ENCODE data around the gene CFAP65.

The CFAP65 gene

GRCh38 chr2:218993345-218994315, 47.7 kb downstream of the CFAP65 start, which contains the start of gene CRYBA2:
Gene CRYBA2, minus strand, starts transcription at chr2:218993422. Its CDS starts 246 bp downstream, at chr2:218993176.
- H3K4me3 ChIP-seq, result peak within 1 kb of the TSS in 4 of 10 experiments; percentile 4 to 40 (median 24); a peak in 6 of 20 replicates
- H3K27ac ChIP-seq, result no peak within 1 kb of the TSS
- H3K27me3 ChIP-seq, result peaks cover 100% of the 10 kb centered on the region in 11 experiments
- peak within 1 kb of the TSS in 6 of 11 experiments; percentile 6 to 73 (median 41); a peak in 8 of 22 replicates for H3K4me2 ChIP-seq
- peaks cover 0 to 11% (median 0%) of the 10 kb centered on the region in 10 experiments; a peak in 2 of 20 replicates for H3K4me1 ChIP-seq
- peaks cover 0 to 86% (median 22%) of the 10 kb centered on the region in 11 experiments; a peak in 15 of 22 replicates for H4K20me1 ChIP-seq
- H3K9ac ChIP-seq, result no peak within 1 kb of the TSS
- no peaks in the 10 kb centered on the region for H3K9me3 ChIP-seq (replicated peaks in 1 of 11)
- no peaks in the 10 kb centered on the region for H3K36me3 ChIP-seq
- no peak for TF ChIP-seq Cebpa-rat (IDR thresholded peaks at IDR 0.05)

GRCh38 chr2:218992703-218993344, 48.5 kb downstream of the CFAP65 start:
- H3K36me3 ChIP-seq, result no peaks in the 10 kb centered on the region
- H3K4me2 ChIP-seq, result peak overlapping the region in 5 of 11 experiments; percentile 15 to 73 (median 55); a peak in 7 of 22 replicates
- peaks cover 100% of the 10 kb centered on the region in 11 experiments for H3K27me3 ChIP-seq
- peak overlapping the region in 2 of 10 experiments; percentile 31 to 40; a peak in 3 of 20 replicates for H3K4me3 ChIP-seq
- peaks cover 0 to 86% (median 22%) of the 10 kb centered on the region in 11 experiments; a peak in 15 of 22 replicates for H4K20me1 ChIP-seq
- H3K4me1 ChIP-seq, result peaks cover 0 to 11% (median 0%) of the 10 kb centered on the region in 10 experiments; a peak in 2 of 20 replicates
- no peak overlapping the region for H3K27ac ChIP-seq
- no peak for TF ChIP-seq Cebpa-rat (IDR thresholded peaks at IDR 0.05)
- no peak overlapping the region for H3K9ac ChIP-seq
- H3K9me3 ChIP-seq (replicated peaks in 1 of 11), result no peaks in the 10 kb centered on the region

GRCh38 chr2:218992196-218992595, 49.1 kb downstream of the CFAP65 start:
- Histone ChIP-seq H3K4me2 (no peak overlapping the region), H4K20me1 (peaks cover 0 to 85% (median 23%) of the 10 kb centered on the region in 11 experiments; a peak in 15 of 22 replicates), H3K4me3 (no peak overlapping the region), H3K4me1 (peaks cover 0 to 11% (median 0%) of the 10 kb centered on the region in 10 experiments; a peak in 2 of 20 replicates), H3K36me3 (no peaks in the 10 kb centered on the region), H3K9me3 (replicated peaks in 1 of 11) (no peaks in the 10 kb centered on the region), H3K9ac (no peak overlapping the region), H3K27ac (no peak overlapping the region), H3K27me3 (peaks cover 100% of the 10 kb centered on the region in 11 experiments)
- no peak for TF ChIP-seq Cebpa-rat (IDR thresholded peaks at IDR 0.05)

GRCh38 chr2:218991674-218992168, 49.6 kb downstream of the CFAP65 start:
- no peak for TF ChIP-seq Cebpa-rat (IDR thresholded peaks at IDR 0.05)
- no peak overlapping the region for H3K4me2 ChIP-seq
- H3K4me3 ChIP-seq, result no peak overlapping the region
- H3K9me3 ChIP-seq (replicated peaks in 1 of 11), result no peaks in the 10 kb centered on the region
- H3K9ac ChIP-seq, result no peak overlapping the region
- H3K27ac ChIP-seq, result no peak overlapping the region
- H3K27me3 ChIP-seq, result peaks cover 100% of the 10 kb centered on the region in 11 experiments
- peaks cover 0 to 11% (median 0%) of the 10 kb centered on the region in 10 experiments; a peak in 2 of 20 replicates for H3K4me1 ChIP-seq
- peaks cover 0 to 87% (median 28%) of the 10 kb centered on the region in 11 experiments; a peak in 15 of 22 replicates for H4K20me1 ChIP-seq
- no peaks in the 10 kb centered on the region for H3K36me3 ChIP-seq

- no peak overlapping the region for H3K4me2 ChIP-seq
- peaks cover 100% of the 10 kb centered on the region in 11 experiments for H3K27me3 ChIP-seq
- no peaks in the 10 kb centered on the region for H3K9me3 ChIP-seq (replicated peaks in 1 of 11)
- peaks cover 0 to 11% (median 0%) of the 10 kb centered on the region in 10 experiments; a peak in 2 of 20 replicates for H3K4me1 ChIP-seq
- no peak for TF ChIP-seq Cebpa-rat (IDR thresholded peaks at IDR 0.05)
- H4K20me1 ChIP-seq, result peaks cover 0 to 95% (median 39%) of the 10 kb centered on the region in 11 experiments; a peak in 15 of 22 replicates
- H3K36me3 ChIP-seq, result no peaks in the 10 kb centered on the region
- no peak overlapping the region for H3K27ac ChIP-seq
- no peak overlapping the region for H3K4me3 ChIP-seq
- H3K9ac ChIP-seq, result no peak overlapping the region
Measured at GRCh38 chr2:218990612-218991011, 50.7 kb downstream of the CFAP65 start.

- no peaks in the 10 kb centered on the region for H3K36me3 ChIP-seq
- H3K27me3 ChIP-seq, result peaks cover 100% of the 10 kb centered on the region in 11 experiments
- H3K9me3 ChIP-seq (replicated peaks in 1 of 11), result no peaks in the 10 kb centered on the region
- no peak overlapping the region for H3K9ac ChIP-seq
- peaks cover 0 to 11% (median 0%) of the 10 kb centered on the region in 10 experiments; a peak in 2 of 20 replicates for H3K4me1 ChIP-seq
- H4K20me1 ChIP-seq, result peaks cover 0 to 93% (median 39%) of the 10 kb centered on the region in 11 experiments; a peak in 15 of 22 replicates
- no peak overlapping the region for H3K4me3 ChIP-seq
- no peak overlapping the region for H3K27ac ChIP-seq
- TF ChIP-seq Cebpa-rat (IDR thresholded peaks at IDR 0.05), result no peak
- H3K4me2 ChIP-seq, result no peak overlapping the region
Measured at GRCh38 chr2:218990052-218990451, 51.3 kb downstream of the CFAP65 start.

- Histone ChIP-seq H3K9me3 (replicated peaks in 1 of 11) (no peaks in the 10 kb centered on the region), H3K4me1 (peaks cover 8 to 18% (median 10%) of the 10 kb centered on the region in 10 experiments; a peak in 16 of 20 replicates), H3K27ac (no peak overlapping the region), H3K27me3 (peaks cover 99 to 100% (median 100%) of the 10 kb centered on the region in 11 experiments), H4K20me1 (peaks cover 0 to 96% (median 43%) of the 10 kb centered on the region in 11 experiments; a peak in 16 of 22 replicates), H3K36me3 (no peaks in the 10 kb centered on the region), H3K4me3 (no peak overlapping the region), H3K4me2 (no peak overlapping the region), H3K9ac (no peak overlapping the region)
- TF ChIP-seq Cebpa-rat (IDR thresholded peaks at IDR 0.05), result no peak
Measured at GRCh38 chr2:218988650-218989049, 52.7 kb downstream of the CFAP65 start.

- Histone ChIP-seq H3K4me1 (peaks cover 8 to 13% (median 10%) of the 10 kb centered on the region in 10 experiments; a peak in 16 of 20 replicates), H3K9ac (no peak overlapping the region), H3K4me3 (no peak overlapping the region), H4K20me1 (peaks cover 0 to 96% (median 43%) of the 10 kb centered on the region in 11 experiments; a peak in 16 of 22 replicates), H3K36me3 (no peaks in the 10 kb centered on the region), H3K27ac (no peak overlapping the region), H3K27me3 (peaks cover 99 to 100% (median 100%) of the 10 kb centered on the region in 11 experiments), H3K4me2 (no peak overlapping the region), H3K9me3 (replicated peaks in 1 of 11) (no peaks in the 10 kb centered on the region)
- no peak for TF ChIP-seq Cebpa-rat (IDR thresholded peaks at IDR 0.05)
Measured at GRCh38 chr2:218988164-218988563, 53.2 kb downstream of the CFAP65 start.
